Measurements from ENCODE around the gene EGF.

The EGF gene

GRCh38 chr4:110014233-110014632 lies 101.5 kb downstream of the EGF start:
- no peak overlapping the region for H3K4me3 ChIP-seq (ENCODE audit: low read length)
- no peak for TF ChIP-seq CTCF (conservative IDR thresholded peaks at IDR 0.05; ENCODE audit: low read depth, low read length)
- DNase-seq (ENCODE audit: low read depth): no peak

- no peak for TF ChIP-seq CTCF (conservative IDR thresholded peaks at IDR 0.05; ENCODE audit: low read depth, low read length)
These were observed 106.5 kb downstream of the EGF start for GRCh38 chr4:110019153-110019552.

GRCh38 chr4:110020139-110020538 lies 107.5 kb downstream of the EGF start:
- peak; percentile 29 for DNase-seq (ENCODE audit: low read depth)
- no peak overlapping the region for H3K4me3 ChIP-seq (ENCODE audit: low read length)
- no peak for TF ChIP-seq CTCF (conservative IDR thresholded peaks at IDR 0.05; ENCODE audit: low read depth, low read length)

More at GRCh38 chr4:110019153-110019552, 106.5 kb downstream of the EGF start:
- no peak for DNase-seq (ENCODE audit: low read depth)
- H3K4me3 ChIP-seq (ENCODE audit: low read length): no peak overlapping the region

GRCh38 chr4:110020646-110021443 lies 108.2 kb downstream of the EGF start:
- TF ChIP-seq CTCF (conservative IDR thresholded peaks at IDR 0.05; ENCODE audit: low read depth, low read length): no peak
- no peak for DNase-seq (ENCODE audit: low read depth)
- no peak overlapping the region for H3K4me3 ChIP-seq (ENCODE audit: low read length)

- DNase-seq (ENCODE audit: low read depth): no peak
- TF ChIP-seq CTCF (conservative IDR thresholded peaks at IDR 0.05; ENCODE audit: low read depth, low read length): no peak
- no peak overlapping the region for H3K4me3 ChIP-seq (ENCODE audit: low read length)
These were observed 109.8 kb downstream of the EGF start for GRCh38 chr4:110022457-110022856.

- no peak for TF ChIP-seq CTCF (conservative IDR thresholded peaks at IDR 0.05; ENCODE audit: low read depth, low read length)
- DNase-seq (ENCODE audit: low read depth): no peak
These were observed 112.4 kb downstream of the EGF start for GRCh38 chr4:110025056-110025455.

GRCh38 chr4:110025718-110026117 lies 113.0 kb downstream of the EGF start:
- no peak for DNase-seq (ENCODE audit: low read depth)
- H3K4me3 ChIP-seq (ENCODE audit: low read length): no peak overlapping the region
- no peak for TF ChIP-seq CTCF (conservative IDR thresholded peaks at IDR 0.05; ENCODE audit: low read depth, low read length)

More at GRCh38 chr4:110025056-110025455, 112.4 kb downstream of the EGF start:
- no peak overlapping the region for H3K4me3 ChIP-seq (ENCODE audit: low read length)
